Subcutaneous abdominal adipose tissue (tissue), 5 donors: ENCODE measurements around the gene MAVS.
"Not testable (repeated sequence)": the region's sequence is repeated elsewhere in the genome, so short reads cannot be mapped to it uniquely, and the experiment has no call there.

Experiments used
- H3K27ac ChIP-seq: one replicate; pipeline ENCODE4 v1.7.0; 2013; ENCODE audit warnings: low read depth, mild to moderate bottlenecking, inconsistent platforms, low read length, moderate library complexity
- H3K27me3 ChIP-seq, 5 donors: one replicate each; pipeline ENCODE4 v1.7.0; 2013; ENCODE audit warnings: low read length in 5 of 5, inconsistent platforms in 1 of 5; ENCODE audit not compliant: control insufficient read depth in 5 of 5, insufficient read depth in 4 of 5
- H3K36me3 ChIP-seq, 5 donors: one replicate each; pipeline ENCODE4 v1.7.0; 2013; ENCODE audit warnings: low read length in 5 of 5; ENCODE audit not compliant: control insufficient read depth in 5 of 5, insufficient read depth in 5 of 5
- H3K4me1 ChIP-seq, 5 donors: one replicate each; pipeline ENCODE4 v1.7.0; 2013; ENCODE audit warnings: low read length in 5 of 5, mild to moderate bottlenecking in 3 of 5, moderate library complexity in 1 of 5; ENCODE audit not compliant: control insufficient read depth in 5 of 5, insufficient read depth in 5 of 5
- H3K4me3 ChIP-seq, 5 donors: one replicate each; pipeline ENCODE4 v1.7.0; 2013; ENCODE audit warnings: low read length in 5 of 5, low read depth in 1 of 5
- H3K9ac ChIP-seq, 5 donors: one replicate each; pipeline ENCODE4 v1.7.0; 2013; ENCODE audit warnings: low read length in 5 of 5, mild to moderate bottlenecking in 4 of 5, moderate library complexity in 3 of 5
- H3K9me3 ChIP-seq, 5 donors: one replicate each; pipeline ENCODE4 v1.7.0; 2013; ENCODE audit warnings: low read length in 5 of 5; ENCODE audit not compliant: control insufficient read depth in 5 of 5
- donor health status: healthy.
- donor health status: healthy.
- donor health status: healthy.
- donor health status: healthy.
- donor health status: healthy.

Gene MAVS

GRCh38 chr20:3823881-3824280 lies 22.8 kb upstream of the MAVS start:
- Histone ChIP-seq H3K9ac (no peak overlapping the region), H3K4me1 (peaks cover 0 to 19% (median 18%) of the 10 kb centered on the region in 5 donors), H3K36me3 (peaks cover 4 to 59% (median 45%) of the 10 kb centered on the region in 5 donors), H3K27me3 (no peaks in the 10 kb centered on the region), H3K4me3 (no peak overlapping the region), H3K9me3 (no peaks in the 10 kb centered on the region), H3K27ac (no peak overlapping the region)

GRCh38 chr20:3825526-3825925 lies 21.1 kb upstream of the MAVS start:
- Histone ChIP-seq H3K4me1 (peaks cover 0 to 10% (median 9%) of the 10 kb centered on the region in 5 donors), H3K27ac (no peak overlapping the region), H3K9me3 (no peaks in the 10 kb centered on the region), H3K4me3 (no peak overlapping the region), H3K9ac (no peak overlapping the region), H3K27me3 (no peaks in the 10 kb centered on the region), H3K36me3 (peaks cover 4 to 59% (median 45%) of the 10 kb centered on the region in 5 donors)

DNA sequence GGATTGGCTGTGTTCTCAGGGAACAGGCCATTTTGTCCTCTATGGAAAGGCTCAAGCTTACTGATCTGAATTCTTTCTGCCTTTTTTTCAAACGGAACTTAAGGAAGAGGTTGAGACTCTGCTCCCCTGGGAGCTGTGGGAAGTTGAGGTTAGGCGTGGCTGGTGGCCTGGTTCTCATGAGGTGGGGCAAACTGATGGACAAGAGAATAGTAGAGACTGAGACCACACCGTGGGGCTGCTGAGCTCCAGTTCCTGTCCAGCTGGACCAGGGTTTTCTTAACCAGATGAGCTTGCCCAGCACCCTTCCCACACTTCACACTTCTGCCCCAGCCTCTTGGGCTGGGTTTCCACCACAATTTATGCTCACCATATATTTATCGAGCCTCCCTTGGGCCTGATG lies 20.2 kb upstream of the MAVS start:
- no peak overlapping the region for H3K9ac ChIP-seq
- H3K4me3 ChIP-seq: no peak overlapping the region
- no peak overlapping the region for H3K27ac ChIP-seq
- peaks cover 4 to 59% (median 45%) of the 10 kb centered on the region in 5 donors for H3K36me3 ChIP-seq
- peaks cover 0 to 4% (median 3%) of the 10 kb centered on the region in 5 donors for H3K4me1 ChIP-seq
- H3K27me3 ChIP-seq: no peaks in the 10 kb centered on the region
- no peaks in the 10 kb centered on the region for H3K9me3 ChIP-seq

GRCh38 chr20:3828798-3829197 lies 17.8 kb upstream of the MAVS start:
- H3K27me3 ChIP-seq: no peaks in the 10 kb centered on the region
- no peaks in the 10 kb centered on the region for H3K9me3 ChIP-seq
- no peak overlapping the region for H3K27ac ChIP-seq
- H3K9ac ChIP-seq: no peak overlapping the region
- H3K4me1 ChIP-seq: no peaks in the 10 kb centered on the region
- peaks cover 0 to 39% (median 30%) of the 10 kb centered on the region in 5 donors for H3K36me3 ChIP-seq
- H3K4me3 ChIP-seq: no peak overlapping the region

GRCh38 chr20:3829891-3830290 lies 16.7 kb upstream of the MAVS start:
- H3K36me3 ChIP-seq: peaks cover 0 to 28% (median 21%) of the 10 kb centered on the region in 5 donors
- not testable (repeated sequence) for H3K27ac ChIP-seq, H3K9ac ChIP-seq, H3K4me1 ChIP-seq, H3K9me3 ChIP-seq, H3K27me3 ChIP-seq, H3K4me3 ChIP-seq

DNA sequence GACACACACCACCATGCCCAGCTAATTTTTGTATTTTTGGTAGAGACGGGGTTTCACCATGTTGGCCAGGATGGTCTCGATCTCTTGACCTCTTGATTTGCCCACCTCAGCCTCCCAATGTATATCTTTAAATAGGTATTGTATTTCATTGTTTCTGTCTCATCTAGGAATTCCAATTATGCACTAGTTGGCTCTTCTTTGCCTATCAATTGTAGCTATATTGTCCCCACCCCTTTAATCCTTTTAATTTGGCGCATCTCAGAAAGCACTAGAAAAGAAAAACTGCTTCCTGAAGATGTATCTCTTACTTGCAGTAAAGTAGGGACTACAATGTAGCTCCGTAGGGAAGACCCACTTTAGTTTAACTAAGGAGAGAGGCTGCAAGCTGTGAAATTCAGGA lies 10.5 kb upstream of the MAVS start:
- Histone ChIP-seq H3K4me1 (no peaks in the 10 kb centered on the region), H3K27ac (no peak overlapping the region), H3K27me3 (no peaks in the 10 kb centered on the region), H3K36me3 (peaks cover 0 to 4% (median 0%) of the 10 kb centered on the region in 5 donors), H3K9me3 (no peaks in the 10 kb centered on the region), H3K4me3 (no peak overlapping the region), H3K9ac (no peak overlapping the region)

- Histone ChIP-seq H3K9ac (no peak overlapping the region), H3K36me3 (peaks cover 0 to 4% (median 0%) of the 10 kb centered on the region in 5 donors), H3K27me3 (no peaks in the 10 kb centered on the region), H3K27ac (no peak overlapping the region), H3K9me3 (no peaks in the 10 kb centered on the region), H3K4me1 (no peaks in the 10 kb centered on the region), H3K4me3 (no peak overlapping the region)
Observed at GRCh38 chr20:3839328-3839727, 7.3 kb upstream of the MAVS start.

DNA sequence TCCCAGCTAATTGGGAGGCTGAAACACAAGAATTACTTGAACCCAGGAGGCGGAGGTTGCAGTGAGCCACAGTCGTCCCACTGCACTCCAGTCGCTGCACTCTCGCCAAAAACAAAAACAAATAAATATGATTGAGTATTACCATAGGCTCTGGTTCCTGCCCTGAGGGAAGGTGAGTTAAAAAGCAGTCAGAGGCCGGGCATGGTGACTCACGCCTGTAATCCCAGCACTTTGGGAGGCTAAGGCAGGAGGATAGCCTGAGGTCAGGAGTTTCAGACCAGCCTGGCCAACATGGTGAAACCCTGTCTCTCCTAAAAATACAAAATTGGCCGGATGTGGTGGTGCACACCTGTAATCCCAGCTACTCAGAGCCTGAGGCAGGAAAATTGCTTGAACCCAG lies 6.4 kb upstream of the MAVS start:
- not testable (repeated sequence) for H3K4me1 ChIP-seq, H3K9ac ChIP-seq, H3K9me3 ChIP-seq, H3K4me3 ChIP-seq, H3K27me3 ChIP-seq, H3K36me3 ChIP-seq, H3K27ac ChIP-seq

DNA sequence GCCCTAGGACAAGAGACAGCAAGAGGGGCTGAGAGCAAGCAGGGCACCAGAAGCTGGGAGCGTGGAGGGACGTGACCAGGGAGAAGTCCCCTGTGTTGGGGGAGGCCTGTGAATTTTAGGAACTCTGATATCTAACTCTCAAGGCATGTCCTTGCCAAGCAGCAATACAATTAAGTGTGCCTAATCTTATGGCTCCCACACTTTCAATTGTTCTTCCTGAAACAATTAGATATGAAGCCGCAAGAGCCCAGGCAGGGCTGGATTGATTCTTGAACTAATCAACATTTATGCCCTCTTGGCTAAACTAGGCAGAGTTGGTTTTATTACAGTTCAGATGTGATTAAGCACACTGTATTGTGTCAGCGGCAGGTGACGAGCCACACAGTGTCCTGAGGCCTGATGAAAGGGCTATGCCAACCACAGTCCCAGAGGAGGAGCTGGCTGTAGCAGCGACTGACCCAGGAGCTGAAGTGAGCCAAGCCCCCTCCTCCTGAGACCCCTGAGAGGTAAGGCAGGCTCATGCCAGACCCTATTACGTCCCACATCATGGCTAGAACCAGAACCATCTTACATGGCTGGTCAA lies 4.2 kb upstream of the MAVS start:
- H3K4me3 ChIP-seq: no peak overlapping the region
- no peaks in the 10 kb centered on the region for H3K27me3 ChIP-seq
- H3K27ac ChIP-seq: no peak overlapping the region
- H3K4me1 ChIP-seq: peaks cover under 1 to 15% (median 12%) of the 10 kb centered on the region in 5 donors
- H3K9me3 ChIP-seq: no peaks in the 10 kb centered on the region
- no peaks in the 10 kb centered on the region for H3K36me3 ChIP-seq
- H3K9ac ChIP-seq: no peak overlapping the region

DNA sequence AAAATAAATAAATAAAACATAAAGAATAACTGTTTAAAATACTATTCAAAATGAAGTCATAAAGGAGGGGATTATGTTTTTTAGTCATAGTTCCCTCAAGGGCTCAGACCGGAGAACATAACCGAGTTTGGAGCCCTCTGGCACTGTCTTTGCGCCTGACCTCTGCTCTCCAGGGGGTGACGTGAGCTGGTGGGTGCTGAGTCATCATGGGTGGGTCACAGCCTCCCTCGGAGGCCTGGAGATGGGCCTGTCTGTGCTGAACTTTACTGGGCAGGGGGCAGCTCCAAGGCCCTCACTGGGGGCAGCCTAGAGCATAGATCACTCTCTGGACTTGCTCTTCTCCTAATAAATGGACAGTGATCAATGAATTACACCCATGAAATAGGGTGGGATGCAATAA lies 3.1 kb upstream of the MAVS start:
- Histone ChIP-seq H3K36me3 (peaks cover 0 to 2% (median 0%) of the 10 kb centered on the region in 5 donors), H3K9ac (no peak overlapping the region), H3K27me3 (no peaks in the 10 kb centered on the region), H3K27ac (no peak overlapping the region), H3K9me3 (no peaks in the 10 kb centered on the region), H3K4me3 (no peak overlapping the region), H3K4me1 (peaks cover 3 to 24% (median 17%) of the 10 kb centered on the region in 5 donors)
